HuH-7.5 (cell line): ENCODE measurements around the gene CYP2E1.
"Not testable (repeated sequence)": the region's sequence is repeated elsewhere in the genome, so short reads cannot be mapped to it uniquely, and the experiment has no call there.

Experiments
- DNase-seq: peaks from one replicate; pipeline ENCODE4 v3.0.0; 2011; ENCODE audit warnings: low spot score

The CYP2E1 gene

GRCh38 chr10:133528845-133529575 lies 1.8 kb downstream of the CYP2E1 start:
- no peak for DNase-seq

- DNase-seq = no peak
These were observed 2.4 kb downstream of the CYP2E1 start for GRCh38 chr10:133529576-133529946.

GRCh38 chr10:133530506-133530905 lies 3.3 kb downstream of the CYP2E1 start:
- no peak for DNase-seq

- no peak for DNase-seq
These were observed 5.7 kb downstream of the CYP2E1 start for GRCh38 chr10:133532871-133533270.

GRCh38 chr10:133534417-133534816 lies 7.3 kb downstream of the CYP2E1 start:
- no peak for DNase-seq

GRCh38 chr10:133536198-133536597 lies 9.0 kb downstream of the CYP2E1 start:
- DNase-seq = no peak

GRCh38 chr10:133537546-133538545 lies 10.7 kb downstream of the CYP2E1 start:
- DNase-seq = no peak

GRCh38 chr10:133541441-133541975 lies 14.3 kb downstream of the CYP2E1 start:
- not testable (repeated sequence) for DNase-seq

- DNase-seq = no peak
These were observed 17.3 kb downstream of the CYP2E1 start for GRCh38 chr10:133544506-133544905.

DNA sequence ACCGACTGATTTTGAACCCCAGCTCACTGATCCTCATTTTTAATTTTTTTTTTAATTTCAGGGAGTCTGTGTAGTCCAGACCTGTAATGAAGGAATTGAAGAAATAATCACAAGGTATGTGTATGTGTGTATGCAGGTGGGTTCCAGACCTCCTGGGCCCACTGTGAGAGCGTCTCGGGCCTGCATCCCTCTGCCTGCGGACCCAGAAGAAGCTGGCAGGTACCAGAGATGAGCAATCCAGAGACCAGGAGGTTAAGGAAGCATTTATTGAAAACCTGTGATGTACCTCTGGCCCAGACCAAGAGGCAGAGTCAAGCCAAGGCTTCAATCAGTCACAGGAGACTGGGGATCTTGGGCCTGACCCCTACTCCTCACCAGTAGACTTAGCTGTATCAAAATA lies 27.4 kb downstream of the CYP2E1 start:
- no peak for DNase-seq

- DNase-seq = no peak
These were observed 28.4 kb downstream of the CYP2E1 start for GRCh38 chr10:133555521-133555920.

GRCh38 chr10:133557381-133557780 lies 30.2 kb downstream of the CYP2E1 start:
- no peak for DNase-seq

GRCh38 chr10:133559216-133559615 lies 32.1 kb downstream of the CYP2E1 start:
- DNase-seq = no peak

DNA sequence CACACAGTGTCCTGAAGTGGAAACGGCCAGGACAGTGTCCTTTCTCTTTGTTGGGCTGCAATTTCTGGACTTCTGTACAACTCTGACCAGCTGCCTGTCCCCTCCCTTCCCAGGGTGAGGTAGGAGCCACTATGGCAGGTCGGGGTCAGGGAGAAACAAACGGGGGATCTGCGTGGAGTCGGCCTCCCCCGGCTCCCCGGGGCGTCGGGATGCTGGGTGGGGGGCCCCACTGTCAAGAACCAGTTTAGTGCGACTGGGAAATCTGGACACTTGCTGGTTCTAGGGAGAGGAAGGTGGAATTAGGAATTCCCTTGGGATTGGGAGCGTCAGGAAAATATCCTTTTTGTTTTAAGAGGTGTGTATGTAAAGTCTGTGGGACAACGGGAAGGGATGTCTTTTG lies 37.7 kb downstream of the CYP2E1 start:
- DNase-seq = no peak

GRCh38 chr10:133565441-133566294 lies 38.5 kb downstream of the CYP2E1 start, which contains the start of gene SYCE1:
TSS of gene SYCE1 (minus strand) at chr10:133565583. CDS start at chr10:133565529, 54 bp downstream.
- DNase-seq = no peak

DNA sequence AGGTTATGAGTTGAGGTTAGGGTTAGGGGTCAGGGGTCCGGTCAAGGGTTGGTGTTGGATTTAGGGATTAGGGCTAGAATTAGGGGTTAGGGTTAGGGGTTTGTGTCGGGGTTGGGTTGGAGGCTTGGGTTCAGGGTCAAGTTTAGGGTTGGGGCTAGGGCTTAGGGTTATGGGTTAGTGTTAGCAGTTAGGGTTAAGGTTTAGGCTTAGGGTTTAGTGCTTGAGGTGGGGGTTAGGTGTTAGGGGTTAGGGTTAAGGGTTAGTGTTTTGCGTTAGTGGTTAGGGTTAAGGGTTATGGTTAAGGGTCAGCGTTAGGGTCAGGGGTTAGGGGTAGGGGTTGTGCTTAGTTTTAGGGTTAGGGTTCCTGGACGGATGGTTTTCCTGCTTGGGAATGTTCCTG lies 40.0 kb downstream of the CYP2E1 start:
- no peak for DNase-seq

DNA sequence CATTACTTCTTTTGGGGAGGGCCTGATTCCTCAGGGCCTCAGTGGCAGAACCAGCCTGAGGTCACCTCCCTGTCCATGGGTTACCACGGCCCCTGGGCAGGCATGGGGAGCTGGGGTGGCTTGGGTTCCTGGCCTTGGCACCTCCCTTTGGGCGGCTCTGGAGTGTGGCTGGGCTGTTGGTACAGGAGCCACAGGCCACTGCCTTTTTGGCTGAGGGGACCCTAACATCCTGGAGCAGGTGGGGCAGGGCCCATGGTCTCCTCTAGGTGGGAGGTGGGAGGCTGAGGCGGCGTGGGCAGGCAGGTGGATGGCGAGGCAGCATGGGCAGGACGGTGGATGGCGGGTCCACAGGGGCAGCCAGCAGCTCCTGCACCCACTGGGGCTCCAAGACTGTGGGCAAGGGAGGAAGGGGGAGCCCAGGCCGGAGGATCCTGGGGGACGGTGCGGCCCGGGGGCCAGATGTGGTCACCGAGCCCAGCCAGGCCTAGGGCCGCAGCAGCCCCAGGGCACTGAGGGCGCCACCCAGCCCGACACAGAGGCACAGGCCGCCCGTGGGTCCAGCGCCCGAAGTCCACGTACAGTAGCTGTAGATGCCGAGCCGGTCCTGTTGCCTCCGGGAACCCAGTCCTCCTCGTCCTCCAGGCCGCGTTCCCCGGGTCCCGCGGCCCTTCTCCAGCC lies 40.6 kb downstream of the CYP2E1 start:
- no peak for DNase-seq

GRCh38 chr10:133568287-133568614 lies 41.1 kb downstream of the CYP2E1 start:
- DNase-seq = no peak

GRCh38 chr10:133568831-133569527 lies 41.8 kb downstream of the CYP2E1 start:
- not testable (repeated sequence) for DNase-seq

GRCh38 chr10:133569801-133570200 lies 42.6 kb downstream of the CYP2E1 start:
- DNase-seq = not testable (repeated sequence)

GRCh38 chr10:133572055-133572454 lies 44.9 kb downstream of the CYP2E1 start:
- DNase-seq = not testable (repeated sequence)
